ENCODE data around the gene RRH.

DNA sequence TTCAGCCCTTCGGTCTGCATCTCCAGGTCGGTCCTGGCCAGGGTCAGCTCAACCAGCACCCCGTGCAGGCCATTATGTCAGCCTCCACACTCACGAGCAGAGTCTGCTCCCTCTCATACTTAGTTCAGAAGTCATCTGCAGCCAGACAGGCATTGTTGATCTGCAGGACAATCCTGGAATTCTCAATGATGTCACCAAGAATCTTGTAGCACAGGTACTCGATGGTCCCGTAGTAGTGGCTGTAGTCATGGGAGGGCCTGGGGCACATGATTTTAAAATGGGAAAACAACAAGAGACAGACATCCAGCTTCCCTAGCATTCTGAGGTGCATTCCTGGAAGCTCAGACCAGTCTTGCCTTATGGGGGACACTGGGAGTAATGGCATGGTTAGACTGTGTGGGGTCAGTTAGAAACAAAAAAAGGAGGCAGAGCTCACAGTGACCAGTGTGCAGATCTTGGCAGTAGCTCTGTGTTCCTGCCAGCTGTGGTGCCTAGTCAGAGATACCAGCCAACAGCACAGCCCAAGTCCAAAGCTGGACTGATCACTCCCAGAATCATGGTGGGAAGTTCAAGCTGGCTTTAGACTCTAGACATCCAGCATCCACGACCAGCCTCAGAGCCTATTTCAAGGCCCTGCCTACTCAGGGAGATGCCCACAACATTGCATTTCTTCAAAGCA, 52.0 kb downstream of the RRH start:
- TF ChIP-seq, protein P1, sequence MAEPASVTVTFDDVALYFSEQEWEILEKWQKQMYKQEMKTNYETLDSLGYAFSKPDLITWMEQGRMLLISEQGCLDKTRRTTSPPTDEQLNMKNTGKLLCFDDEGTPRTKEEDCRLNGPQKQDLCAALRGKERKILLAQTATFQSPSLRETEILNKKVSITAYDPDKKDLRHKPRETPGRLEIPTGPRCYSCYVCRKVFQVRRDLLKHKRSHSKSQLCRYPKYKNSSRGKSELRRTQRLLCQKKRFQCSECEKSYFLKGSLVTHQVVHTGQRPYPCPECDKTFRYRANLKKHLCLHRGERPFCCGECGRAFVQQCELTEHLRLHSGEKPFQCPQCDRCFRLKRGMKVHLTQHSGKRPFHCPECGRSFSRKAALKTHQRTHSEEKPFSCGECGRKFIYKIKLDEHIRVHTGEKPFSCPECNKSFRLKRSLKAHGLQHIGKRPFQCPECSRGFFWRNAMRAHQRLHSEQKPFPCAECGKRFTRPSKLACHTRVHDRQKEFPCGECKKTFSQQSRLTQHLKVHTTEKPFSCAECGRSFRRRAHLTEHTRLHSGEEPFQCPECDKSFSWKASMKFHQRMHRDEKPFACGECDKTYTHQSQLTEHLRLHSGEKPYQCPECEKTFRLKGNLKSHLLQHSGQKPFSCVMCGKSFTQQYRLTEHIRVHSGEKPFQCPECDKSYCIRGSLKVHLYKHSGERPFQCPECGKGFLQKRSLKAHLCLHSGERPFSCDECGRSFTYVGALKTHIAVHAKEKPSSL (CRISPR knock-in tag; conservative IDR thresholded peaks at IDR 0.05) = no peak
- TF ChIP-seq, protein P2, sequence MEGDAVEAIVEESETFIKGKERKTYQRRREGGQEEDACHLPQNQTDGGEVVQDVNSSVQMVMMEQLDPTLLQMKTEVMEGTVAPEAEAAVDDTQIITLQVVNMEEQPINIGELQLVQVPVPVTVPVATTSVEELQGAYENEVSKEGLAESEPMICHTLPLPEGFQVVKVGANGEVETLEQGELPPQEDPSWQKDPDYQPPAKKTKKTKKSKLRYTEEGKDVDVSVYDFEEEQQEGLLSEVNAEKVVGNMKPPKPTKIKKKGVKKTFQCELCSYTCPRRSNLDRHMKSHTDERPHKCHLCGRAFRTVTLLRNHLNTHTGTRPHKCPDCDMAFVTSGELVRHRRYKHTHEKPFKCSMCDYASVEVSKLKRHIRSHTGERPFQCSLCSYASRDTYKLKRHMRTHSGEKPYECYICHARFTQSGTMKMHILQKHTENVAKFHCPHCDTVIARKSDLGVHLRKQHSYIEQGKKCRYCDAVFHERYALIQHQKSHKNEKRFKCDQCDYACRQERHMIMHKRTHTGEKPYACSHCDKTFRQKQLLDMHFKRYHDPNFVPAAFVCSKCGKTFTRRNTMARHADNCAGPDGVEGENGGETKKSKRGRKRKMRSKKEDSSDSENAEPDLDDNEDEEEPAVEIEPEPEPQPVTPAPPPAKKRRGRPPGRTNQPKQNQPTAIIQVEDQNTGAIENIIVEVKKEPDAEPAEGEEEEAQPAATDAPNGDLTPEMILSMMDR (IDR thresholded peaks at IDR 0.05) = no peak
- TF ChIP-seq, protein P3, sequence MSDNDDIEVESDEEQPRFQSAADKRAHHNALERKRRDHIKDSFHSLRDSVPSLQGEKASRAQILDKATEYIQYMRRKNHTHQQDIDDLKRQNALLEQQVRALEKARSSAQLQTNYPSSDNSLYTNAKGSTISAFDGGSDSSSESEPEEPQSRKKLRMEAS (CRISPR knock-in tag; IDR thresholded peaks at IDR 0.05) = no peak
- TF ChIP-seq ZNF317 (CRISPR knock-in tag; IDR thresholded peaks at IDR 0.05; ENCODE audit: borderline replicate concordance, low read depth) = no peak
- TF ChIP-seq, protein P4, sequence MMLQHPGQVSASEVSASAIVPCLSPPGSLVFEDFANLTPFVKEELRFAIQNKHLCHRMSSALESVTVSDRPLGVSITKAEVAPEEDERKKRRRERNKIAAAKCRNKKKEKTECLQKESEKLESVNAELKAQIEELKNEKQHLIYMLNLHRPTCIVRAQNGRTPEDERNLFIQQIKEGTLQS (CRISPR knock-in tag; conservative IDR thresholded peaks at IDR 0.05) = no peak
- no peak for TF ChIP-seq NFYB (CRISPR knock-in tag; conservative IDR thresholded peaks at IDR 0.05; ENCODE audit: low read depth)
- no peak for TF ChIP-seq NR3C1 (CRISPR knock-in tag; conservative IDR thresholded peaks at IDR 0.05; ENCODE audit: low read depth)
